Mucosa of descending colon (tissue), 3 donors: ENCODE results near the gene FBXO24. TPM values are rescaled to one million over a fixed set of nuclear protein-coding genes. Genes with fewer than 3 reads are reported as not detected.

Source experiments
- ATAC-seq: fragments of 200-7000 bp; cut with Tn5 transposase; one replicate; pipeline ENCODE4 v1.9.1; 2020; ENCODE audit warnings: mild to moderate bottlenecking, moderate library complexity
- DNase-seq, 3 donors: peaks; one replicate each; pipeline ENCODE4 v3.0.0-alpha.2; 2020
- H3K36me3 ChIP-seq: fragments of 200-600 bp; one replicate; pipeline ENCODE4 v1.8.0; 2021; ENCODE audit warnings: low read depth, mild to moderate bottlenecking
- H3K4me1 ChIP-seq: fragments of 200-600 bp; one replicate; pipeline ENCODE4 v1.8.0; 2021; ENCODE audit warnings: low read depth, mild to moderate bottlenecking
- H3K4me3 ChIP-seq: fragments of 200-600 bp; one replicate; pipeline ENCODE4 v1.8.0; 2021; ENCODE audit warnings: mild to moderate bottlenecking
- H3K9me3 ChIP-seq: fragments of 200-600 bp; one replicate; pipeline ENCODE4 v1.8.0; 2021; ENCODE audit warnings: mild to moderate bottlenecking
- intact Hi-C, 2 donors: fragments of 100-400 bp; cut with DNase I in 1 of 2; cut with micrococcal nuclease in 1 of 2; formaldehyde crosslinking; loops; one replicate each; pipeline versions ENCODE4 v1.11.0 to v1.11.1; 2022; cut with DNase I, micrococcal nuclease
- total RNA-seq, 3 donors: library from RNA; stranded (reverse); fragmentation: NEBNext Ultra II Directional in 2 of 3; extraction: Animal tissue kit (Norgen Biotek cat#: 25700) in 2 of 3; gene quantifications; one replicate each; pipeline versions ENCODE4 v1.2.1 to v1.2.4, GENCODE V29; 2021 to 2023
- TF ChIP-seq, protein P1 (sequence below): fragments of 200-600 bp; IDR thresholded peaks from one replicate; pipeline ENCODE4 v1.8.0; 2022; ENCODE audit warnings: antibody characterized with exemption, mild to moderate bottlenecking
- donor health status: DM: no; HTN: no; CAD: no; lungs with moderate emphysema.
- donor health status: DM: no; HTN: no; CAD: no.
- donor health status: DM: no; HTN: yes; CAD: no.

Gene FBXO24
- total RNA-seq, 3 donors from 2014 or later: 0.48 to 1.1 (median 0.66) TPM

DNA sequence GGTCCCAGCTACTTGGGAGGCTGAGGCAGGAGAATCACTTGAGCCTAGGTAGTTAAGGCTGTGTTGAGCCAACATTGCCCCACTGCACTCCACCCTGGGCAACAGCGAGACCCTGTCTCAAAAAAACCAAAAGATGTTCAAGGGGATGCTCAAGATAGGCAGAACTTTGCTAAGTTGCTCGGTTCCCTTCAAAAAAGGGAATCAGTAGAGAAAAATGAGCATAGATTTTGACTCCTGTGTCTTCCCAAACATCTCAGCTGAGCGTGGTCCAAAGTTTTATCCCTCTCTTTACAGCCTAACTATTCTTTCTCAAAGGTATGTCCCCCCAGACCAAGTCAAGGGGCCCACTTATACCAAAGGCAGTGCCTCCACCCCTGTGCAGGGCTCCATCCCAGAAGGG lies 33.1 kb upstream of the FBXO24 start:
- no peaks in the 10 kb centered on the region for H3K9me3 ChIP-seq
- H3K4me3 ChIP-seq: no peak overlapping the region
- H3K4me1 ChIP-seq: peaks cover 11% of the 10 kb centered on the region
- no peak for DNase-seq
- no peak for ATAC-seq
- peaks cover 3% of the 10 kb centered on the region for H3K36me3 ChIP-seq
- intact Hi-C loops: loop anchor here in 1 of 2 donors (10.0 kb wide), 1 partner anchor 78 kb away; the partner anchor contains the start of gene TSC22D4
- TF ChIP-seq, protein P1, sequence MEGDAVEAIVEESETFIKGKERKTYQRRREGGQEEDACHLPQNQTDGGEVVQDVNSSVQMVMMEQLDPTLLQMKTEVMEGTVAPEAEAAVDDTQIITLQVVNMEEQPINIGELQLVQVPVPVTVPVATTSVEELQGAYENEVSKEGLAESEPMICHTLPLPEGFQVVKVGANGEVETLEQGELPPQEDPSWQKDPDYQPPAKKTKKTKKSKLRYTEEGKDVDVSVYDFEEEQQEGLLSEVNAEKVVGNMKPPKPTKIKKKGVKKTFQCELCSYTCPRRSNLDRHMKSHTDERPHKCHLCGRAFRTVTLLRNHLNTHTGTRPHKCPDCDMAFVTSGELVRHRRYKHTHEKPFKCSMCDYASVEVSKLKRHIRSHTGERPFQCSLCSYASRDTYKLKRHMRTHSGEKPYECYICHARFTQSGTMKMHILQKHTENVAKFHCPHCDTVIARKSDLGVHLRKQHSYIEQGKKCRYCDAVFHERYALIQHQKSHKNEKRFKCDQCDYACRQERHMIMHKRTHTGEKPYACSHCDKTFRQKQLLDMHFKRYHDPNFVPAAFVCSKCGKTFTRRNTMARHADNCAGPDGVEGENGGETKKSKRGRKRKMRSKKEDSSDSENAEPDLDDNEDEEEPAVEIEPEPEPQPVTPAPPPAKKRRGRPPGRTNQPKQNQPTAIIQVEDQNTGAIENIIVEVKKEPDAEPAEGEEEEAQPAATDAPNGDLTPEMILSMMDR: no peak

GRCh38 chr7:100555701-100556100 lies 30.4 kb upstream of the FBXO24 start:
- Histone ChIP-seq H3K9me3 (no peaks in the 10 kb centered on the region), H3K4me3 (no peak overlapping the region), H3K36me3 (peaks cover 3% of the 10 kb centered on the region), H3K4me1 (peaks cover 7% of the 10 kb centered on the region)
- DNase-seq: no peak
- ATAC-seq: no peak
- TF ChIP-seq, protein P1: no peak
- intact Hi-C loops: loop anchor here in 1 of 2 donors (10.0 kb wide), 1 partner anchor 81 kb away; the partner anchor contains the start of gene TSC22D4

DNA sequence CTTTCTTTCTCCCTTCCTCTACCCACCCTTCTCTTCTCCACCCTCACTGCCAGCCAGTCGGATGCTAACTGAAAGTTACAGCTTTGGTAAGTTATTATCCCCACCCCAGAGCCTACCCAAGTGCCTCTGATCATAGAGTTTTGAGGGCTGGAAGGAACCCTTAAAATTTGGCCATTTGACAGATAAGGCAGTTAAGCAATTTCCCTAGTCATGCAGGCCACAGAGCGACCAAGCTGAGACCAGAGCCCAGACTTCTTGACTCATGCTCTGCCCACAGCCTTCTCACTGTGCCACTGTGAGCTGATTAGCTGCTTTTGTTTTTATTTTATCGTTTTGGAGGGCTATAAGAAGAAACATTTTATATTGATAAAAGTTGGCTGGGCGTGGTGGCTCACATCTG lies 29.6 kb upstream of the FBXO24 start:
- ATAC-seq: no peak

GRCh38 chr7:100559127-100559526 lies 27.0 kb upstream of the FBXO24 start:
- Histone ChIP-seq H3K4me1 (peaks cover 7% of the 10 kb centered on the region), H3K4me3 (no peak overlapping the region), H3K36me3 (peaks cover 3% of the 10 kb centered on the region), H3K9me3 (no peaks in the 10 kb centered on the region)
- TF ChIP-seq, protein P1: no peak
- DNase-seq (no peak), ATAC-seq (no peak)
- intact Hi-C loops: loop anchor here in 1 of 2 donors (10.0 kb wide), 1 partner anchor 84 kb away; the partner anchor contains the start of gene TSC22D4

More for the DNA sequence above, 29.6 kb upstream of the FBXO24 start:
- Histone ChIP-seq H3K4me1 (peaks cover 7% of the 10 kb centered on the region), H3K9me3 (no peaks in the 10 kb centered on the region), H3K36me3 (peaks cover 3% of the 10 kb centered on the region), H3K4me3 (no peak overlapping the region)
- intact Hi-C loops: loop anchor here in 1 of 2 donors (10.0 kb wide), 1 partner anchor 82 kb away; the partner anchor contains the start of gene TSC22D4
- no peak for DNase-seq
- TF ChIP-seq, protein P1: no peak

DNA sequence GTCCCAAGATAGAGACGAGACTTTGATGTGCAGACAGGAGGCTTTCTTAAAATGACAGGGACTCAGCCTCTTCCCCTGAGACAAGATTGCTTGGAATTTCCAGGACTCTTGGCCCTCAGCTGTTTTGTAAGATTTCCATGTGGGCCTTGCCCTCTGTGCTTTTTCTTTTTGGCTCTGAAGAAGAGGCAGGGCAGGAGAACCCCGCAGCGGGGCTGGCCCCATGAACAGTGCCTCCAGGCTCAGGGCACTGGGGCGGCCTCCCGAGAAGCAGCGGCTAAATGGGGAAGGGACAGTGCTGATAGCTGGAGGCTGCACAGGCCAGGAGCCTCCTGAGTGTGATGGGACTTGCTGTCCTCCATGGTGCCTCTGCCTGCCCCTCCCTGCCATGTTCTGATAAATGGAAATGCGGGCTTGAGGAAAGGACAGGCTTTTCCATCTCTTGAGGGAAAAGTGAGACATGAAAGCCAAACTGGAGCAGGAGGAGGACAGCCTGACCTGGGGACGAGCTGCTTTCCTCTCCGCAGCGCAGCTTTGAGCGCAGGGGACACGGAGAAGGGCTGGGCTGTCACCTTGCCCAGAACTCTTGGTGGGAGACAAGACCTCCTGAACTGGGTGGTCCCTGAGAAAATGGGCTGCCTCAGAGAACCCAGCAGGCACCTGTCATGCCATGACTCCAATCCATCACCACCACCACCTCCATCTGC lies 24.5 kb upstream of the FBXO24 start:
- Histone ChIP-seq H3K9me3 (no peaks in the 10 kb centered on the region), H3K36me3 (peaks cover 2% of the 10 kb centered on the region), H3K4me3 (no peak overlapping the region), H3K4me1 (no peaks in the 10 kb centered on the region)
- ATAC-seq (no peak), DNase-seq (peak in 1 of 3 donors; percentile 33)
- TF ChIP-seq, protein P1: no peak
- intact Hi-C loops: loop anchor here in 1 of 2 donors (5.0 kb wide), 1 partner anchor 99 kb away; the partner anchor contains the start of gene SPACDR
